Central memory CD8-positive, alpha-beta T cell (primary cell): ENCODE measurements around the gene SNRPB2.

Experiments used
- ATAC-seq: fragments of 150-1000 bp; cut with Tn5 transposase; replicated peaks from 2 replicates; pipeline ENCODE4 v1.10.0; 2022; ENCODE audit warnings: mild to moderate bottlenecking, moderate FRiP score, moderate number of reproducible peaks; ENCODE audit not compliant: poor library complexity, severe bottlenecking; ENCODE audit errors: extremely low read depth
- DNase-seq, 2 donors: peaks; one replicate each; pipeline ENCODE4 v3.0.0; 2021; ENCODE audit warnings: low spot score in 2 of 2
- H3K27ac Mint-ChIP-seq: one replicate; pipeline ENCODE4 v1.8.0; 2022; ENCODE audit warnings: low read depth, mild to moderate bottlenecking, moderate library complexity, mixed read lengths
- H3K27me3 Mint-ChIP-seq: one replicate; pipeline ENCODE4 v1.8.0; 2022; ENCODE audit warnings: mixed read lengths
- H3K36me3 Mint-ChIP-seq: one replicate; pipeline ENCODE4 v1.8.0; 2022; ENCODE audit warnings: mild to moderate bottlenecking, moderate library complexity, mixed read lengths; ENCODE audit not compliant: insufficient read depth
- H3K4me1 Mint-ChIP-seq: one replicate; pipeline ENCODE4 v1.8.0; 2022; ENCODE audit warnings: mixed read lengths
- H3K4me3 Mint-ChIP-seq: one replicate; pipeline ENCODE4 v1.8.0; 2022; ENCODE audit warnings: mild to moderate bottlenecking, moderate library complexity, mixed read lengths
- H3K9me3 Mint-ChIP-seq: one replicate; pipeline ENCODE4 v1.8.0; 2022; ENCODE audit warnings: mixed read lengths

SNRPB2 gene

GRCh38 chr20:16771213-16771612 is 41.4 kb downstream of the SNRPB2 start:
- Mint-ChIP-seq H3K27me3 (peaks cover 20% of the 10 kb centered on the region), H3K36me3 (no peaks in the 10 kb centered on the region), H3K9me3 (peaks cover 5% of the 10 kb centered on the region), H3K4me3 (no peak overlapping the region), H3K27ac (no peak overlapping the region), H3K4me1 (no peaks in the 10 kb centered on the region)
- ATAC-seq: no peak
- DNase-seq: no peak

GRCh38 chr20:16775961-16776360 is 46.1 kb downstream of the SNRPB2 start:
- Mint-ChIP-seq H3K4me3 (no peak overlapping the region), H3K27ac (no peak overlapping the region), H3K27me3 (peaks cover 17% of the 10 kb centered on the region), H3K36me3 (no peaks in the 10 kb centered on the region), H3K4me1 (no peaks in the 10 kb centered on the region), H3K9me3 (peaks cover 5% of the 10 kb centered on the region)
- no peak for DNase-seq
- no peak for ATAC-seq

- peaks cover 6% of the 10 kb centered on the region for H3K9me3 Mint-ChIP-seq
- no peaks in the 10 kb centered on the region for H3K36me3 Mint-ChIP-seq
- peaks cover 23% of the 10 kb centered on the region for H3K27me3 Mint-ChIP-seq
- H3K4me1 Mint-ChIP-seq: no peaks in the 10 kb centered on the region
- H3K27ac Mint-ChIP-seq: no peak overlapping the region
- ATAC-seq (no peak), DNase-seq (no peak)
- no peak overlapping the region for H3K4me3 Mint-ChIP-seq
Observed at GRCh38 chr20:16777126-16777525, 47.3 kb downstream of the SNRPB2 start.

GRCh38 chr20:16778159-16778558 is 48.3 kb downstream of the SNRPB2 start:
- no peaks in the 10 kb centered on the region for H3K36me3 Mint-ChIP-seq
- H3K27me3 Mint-ChIP-seq: peaks cover 33% of the 10 kb centered on the region
- no peak overlapping the region for H3K27ac Mint-ChIP-seq
- DNase-seq: no peak
- H3K4me3 Mint-ChIP-seq: no peak overlapping the region
- H3K9me3 Mint-ChIP-seq: peaks cover 16% of the 10 kb centered on the region
- H3K4me1 Mint-ChIP-seq: no peaks in the 10 kb centered on the region
- ATAC-seq: no peak

- peaks cover 10% of the 10 kb centered on the region for H3K9me3 Mint-ChIP-seq
- H3K4me3 Mint-ChIP-seq: no peak overlapping the region
- H3K36me3 Mint-ChIP-seq: no peaks in the 10 kb centered on the region
- peaks cover 44% of the 10 kb centered on the region for H3K27me3 Mint-ChIP-seq
- no peak overlapping the region for H3K27ac Mint-ChIP-seq
- no peaks in the 10 kb centered on the region for H3K4me1 Mint-ChIP-seq
- no peak for DNase-seq
- ATAC-seq: no peak
Observed at GRCh38 chr20:16781496-16781895, 51.7 kb downstream of the SNRPB2 start.

- Mint-ChIP-seq H3K36me3 (no peaks in the 10 kb centered on the region), H3K4me3 (no peak overlapping the region), H3K9me3 (peaks cover 10% of the 10 kb centered on the region), H3K27me3 (peaks cover 61% of the 10 kb centered on the region), H3K27ac (no peak overlapping the region), H3K4me1 (no peaks in the 10 kb centered on the region)
- DNase-seq (no peak), ATAC-seq (no peak)
Observed at GRCh38 chr20:16785226-16785625, 55.4 kb downstream of the SNRPB2 start.
